ENCODE results near the gene TMEM192. TPM values are rescaled to one million over a fixed set of nuclear protein-coding genes. Genes with fewer than 3 reads are reported as not detected.

Gene TMEM192
- total and polyA plus RNA-seq, 2 of the 8 experiments (the other 6 are each of a cell fraction or from before 2014, with no cell fraction given) = 7.3 to 10.9 TPM

DNA sequence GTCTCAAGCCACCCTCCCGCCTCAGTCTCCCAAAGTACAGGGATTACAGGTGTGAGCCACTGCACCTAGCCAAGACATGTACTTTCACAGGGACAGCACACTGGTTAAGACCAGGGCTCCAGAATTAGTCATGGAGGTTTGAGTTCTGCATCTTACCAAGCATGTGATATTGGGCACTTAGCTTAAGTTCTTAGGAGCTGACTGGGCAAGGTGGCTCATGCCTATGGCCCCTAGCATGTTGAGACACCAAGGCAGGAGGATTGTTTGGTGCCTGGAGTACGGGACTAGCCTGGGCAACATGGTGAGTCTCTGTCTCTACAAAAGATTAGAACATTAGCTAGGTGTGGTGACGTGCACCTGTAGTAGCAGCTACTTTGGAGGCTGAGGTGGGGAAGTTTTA, 2.6 kb upstream of the TMEM192 start:
- H3K9me3 ChIP-seq (ENCODE audit: insufficient read depth in 2 of 2, low read depth in 1 of 2, low read length in 1 of 2) = no peaks in the 10 kb centered on the region
- peaks cover 0 to 1% (median 0%) of the 10 kb centered on the region in 4 experiments; a peak in 1 of 7 replicates for H3K27me3 ChIP-seq (replicated peaks in 1 of 4; ENCODE audit: control insufficient read depth in 3 of 4, extremely low read depth in 1 of 4, insufficient read depth in 3 of 4, low read length in 3 of 4)
- ChIA-PET POLR2A (ENCODE audit: partially characterized antibody) (no interaction called here), CTCF (ENCODE audit: partially characterized antibody) (interaction anchor here (0.9 to 4.9 kb wide), 6 partner anchors 10 to 240 kb away, joined by 3 to 28 read pairs (median 5); no protein-coding TSS in a partner anchor)
- no peak overlapping the region for H3K14ac ChIP-seq (ENCODE audit: insufficient read length)
- no peak overlapping the region for H2BK20ac ChIP-seq (ENCODE audit: low read length)
- H3K79me2 ChIP-seq (ENCODE audit: control insufficient read depth in 1 of 2, insufficient read depth in 2 of 2, low read length in 2 of 2) = peaks cover 0 to 4% of the 10 kb centered on the region in 2 experiments; a peak in 1 of 4 replicates
- DNase-seq (ENCODE audit: low read depth in 1 of 2, low spot score in 2 of 2) (no peak), FAIRE-seq (no peak)
- H2BK5ac ChIP-seq (ENCODE audit: low read depth, low read length) = no peak overlapping the region
- no peaks in the 10 kb centered on the region for H4K20me1 ChIP-seq (replicated peaks in 1 of 2; ENCODE audit: control insufficient read depth in 1 of 2, insufficient read depth in 2 of 2, low read length in 2 of 2)
- no peak overlapping the region for H3K4me2 ChIP-seq (ENCODE audit: insufficient read depth in 1 of 2, low read depth in 2 of 2, low read length in 2 of 2)
- no peak overlapping the region for H2AFZ ChIP-seq (ENCODE audit: low read length)
- H3K4ac ChIP-seq (replicated peaks; ENCODE audit: insufficient read length, low read depth, low read length) = no peak overlapping the region
- no peak overlapping the region for H3K56ac ChIP-seq (replicated peaks; ENCODE audit: insufficient read length, low read depth, low read length)
- peak overlapping the region; percentile 65 for H4K91ac ChIP-seq (replicated peaks; ENCODE audit: insufficient read length, low read length)
- no peak overlapping the region for H3K23ac ChIP-seq (ENCODE audit: insufficient read length)
- WGBS, 2 experiments (ENCODE audit: extremely low coverage in 1 of 2, insufficient coverage in 1 of 2, insufficient read length in 1 of 2, insufficient replicate concordance in 2 of 2, low coverage in 1 of 2, low lambda C conversion rate in 2 of 2, missing lambda C conversion rate in 1 of 2) = 88% methylated on average over 3 of the region's 3 CpGs; no CpG with 5 or more reads in 1 of the 2 experiments
- peaks cover 1% of the 10 kb centered on the region; the same call in 1 of the 2 replicates for H3K23me2 ChIP-seq (ENCODE audit: low read depth, low read length)
- H3K18ac ChIP-seq (ENCODE audit: extremely low read depth, low read length) = no peak overlapping the region
- H4K8ac ChIP-seq (ENCODE audit: extremely low read depth, insufficient read depth, low read length) = no peak overlapping the region
- H2AK5ac ChIP-seq (ENCODE audit: low read depth, low read length) = no peak overlapping the region
- peaks cover 0 to 3% (median 0%) of the 10 kb centered on the region in 4 experiments; a peak in 1 of 7 replicates for H3K4me1 ChIP-seq (replicated peaks in 1 of 4; ENCODE audit: control insufficient read depth in 3 of 4, insufficient read depth in 4 of 4, low read length in 3 of 4)
- no peak overlapping the region for H2BK15ac ChIP-seq (ENCODE audit: low read length)
- H3K9ac ChIP-seq (replicated peaks in 1 of 4; ENCODE audit: extremely low read depth in 1 of 4, low read depth in 3 of 4, low read length in 3 of 4) = no peak overlapping the region
- no peaks in the 10 kb centered on the region for H3K36me3 ChIP-seq (ENCODE audit: control insufficient read depth in 2 of 4, insufficient read depth in 4 of 4, low read length in 3 of 4)
- no peaks in the 10 kb centered on the region for H3K79me1 ChIP-seq (ENCODE audit: low read depth, low read length)
- H2BK120ac ChIP-seq (replicated peaks; ENCODE audit: low read depth, low read length) = no peak overlapping the region
- no peak overlapping the region for H3K27ac ChIP-seq (ENCODE audit: low read depth, low read length)
- H3K4me3 ChIP-seq (ENCODE audit: extremely low read depth in 1 of 4, insufficient read depth in 2 of 4, low read depth in 3 of 4, low read length in 4 of 4) = no peak overlapping the region
- H2BK12ac ChIP-seq (ENCODE audit: low read depth, low read length) = no peak overlapping the region
- H4K5ac ChIP-seq (ENCODE audit: insufficient read length, low read depth, low read length) = no peak overlapping the region
- TF ChIP-seq POLR2AphosphoS5 (IDR thresholded peaks at IDR 0.05; ENCODE audit: low read depth, low read length) (no peak), KDM5A (IDR thresholded peaks at IDR 0.05; ENCODE audit: low read length) (no peak), PHF8 (conservative IDR thresholded peaks at IDR 0.05; ENCODE audit: low read depth, low read length) (no peak), SAP30 (IDR thresholded peaks at IDR 0.05; ENCODE audit: insufficient read depth, insufficient replicate concordance, low read length) (no peak), BRCA1 (IDR thresholded peaks at IDR 0.05; ENCODE audit: low read depth, low read length) (no peak), TAF7 (optimal IDR thresholded peaks at IDR 0.05; ENCODE audit: borderline replicate concordance, low read depth, low read length) (no peak), CBX5 (IDR thresholded peaks at IDR 0.05; ENCODE audit: low read depth, low read length) (no peak), RBBP5 (IDR thresholded peaks at IDR 0.05; ENCODE audit: borderline replicate concordance, low read depth, low read length) (no peak), KDM1A (IDR thresholded peaks at IDR 0.05; ENCODE audit: borderline replicate concordance, low read length) (no peak), ZNF274 (IDR thresholded peaks at IDR 0.05; ENCODE audit: borderline replicate concordance, extremely low read depth, low read length) (no peak), CHD2 (IDR thresholded peaks at IDR 0.05; ENCODE audit: low read length) (no peak), RFX5 (IDR thresholded peaks at IDR 0.05; ENCODE audit: borderline replicate concordance, low read depth, low read length) (no peak), BCL11A (IDR thresholded peaks at IDR 0.05; ENCODE audit: low read depth in 2 of 2, low read length in 2 of 2) (no peak), SP1 (IDR thresholded peaks at IDR 0.05; ENCODE audit: low read depth, low read length) (no peak)

Measured in H1 (cell line).